Endothelial cell (in vitro differentiated cells): ENCODE data around the gene ZSCAN12. TPM values are rescaled to one million over a fixed set of nuclear protein-coding genes. Genes with fewer than 3 reads are reported as not detected.

Source experiments
- DNase-seq: peaks from one replicate; pipeline ENCODE4 v3.0.0; 2021; ENCODE audit warnings: low spot score
- H3K27ac Mint-ChIP-seq: one replicate; pipeline ENCODE4 v1.8.0; 2021; ENCODE audit warnings: mixed read lengths, inconsistent platforms; ENCODE audit not compliant: unreplicated experiment
- H3K27me3 Mint-ChIP-seq: one replicate; pipeline ENCODE4 v1.8.0; 2021; ENCODE audit warnings: mild to moderate bottlenecking, moderate library complexity, mixed read lengths, inconsistent platforms; ENCODE audit not compliant: unreplicated experiment
- H3K36me3 Mint-ChIP-seq: one replicate; pipeline ENCODE4 v1.8.0; 2021; ENCODE audit warnings: mild to moderate bottlenecking, low read depth, mixed read lengths, inconsistent platforms; ENCODE audit not compliant: unreplicated experiment
- H3K4me1 Mint-ChIP-seq: one replicate; pipeline ENCODE4 v1.8.0; 2021; ENCODE audit warnings: mild to moderate bottlenecking, mixed read lengths, inconsistent platforms; ENCODE audit not compliant: unreplicated experiment
- H3K4me3 Mint-ChIP-seq: one replicate; pipeline ENCODE4 v1.8.0; 2021; ENCODE audit warnings: mild to moderate bottlenecking, mixed read lengths, inconsistent platforms; ENCODE audit not compliant: unreplicated experiment
- H3K9me3 Mint-ChIP-seq: one replicate; pipeline ENCODE4 v1.8.0; 2021; ENCODE audit warnings: mixed read lengths, inconsistent platforms; ENCODE audit not compliant: unreplicated experiment
- CTCF ChIP-seq: fragments of 200-600 bp; sonication (generic); IDR thresholded peaks from one replicate; pipeline ENCODE4 v1.5.0; 2021; ENCODE audit warnings: antibody characterized with exemption; ENCODE audit not compliant: unreplicated experiment
- total RNA-seq: library from RNA; stranded (reverse); fragmentation: NEBNext Ultra II Directional; extraction: Animal tissue kit (Norgen Biotek cat#: 25700); gene quantifications from one replicate; pipeline ENCODE4 v1.2.1, GENCODE V29; 2021; ENCODE audit not compliant: unreplicated experiment

The ZSCAN12 gene
- total RNA-seq, 1 donor from 2014 or later, result 9.5 TPM

DNA sequence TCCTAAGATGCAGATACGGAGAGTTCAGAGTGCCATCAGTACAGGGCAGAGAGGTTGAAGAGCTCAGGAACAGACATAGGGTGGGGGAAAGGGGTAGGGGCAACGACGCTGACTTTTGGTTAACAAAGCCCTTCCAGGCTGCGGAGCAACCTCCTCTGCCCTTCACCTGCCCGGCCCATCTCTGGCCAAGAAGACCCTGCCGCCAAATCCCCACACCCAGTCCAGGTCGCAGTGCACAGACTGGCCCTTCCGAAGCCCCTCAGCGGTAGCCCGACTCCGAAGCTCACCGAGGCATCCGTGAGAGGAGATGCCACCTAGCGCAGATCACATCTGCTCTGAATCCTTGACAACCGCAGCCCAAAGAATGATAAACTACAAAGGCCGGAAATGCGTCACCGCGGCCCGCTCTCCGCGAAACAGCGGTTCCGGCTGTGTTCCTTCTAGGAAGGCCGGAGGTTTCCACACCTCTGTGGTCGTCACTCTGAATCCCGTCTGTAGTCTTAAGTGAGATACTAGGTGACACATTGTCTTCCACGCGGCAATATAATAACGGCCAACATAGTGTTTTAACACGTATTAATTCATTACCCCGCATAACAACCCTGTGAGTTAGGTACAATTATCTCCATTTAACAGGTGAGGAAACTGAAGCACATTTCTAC lies 43.7 kb upstream of the ZSCAN12 start, which contains the start of gene ZSCAN23:
Gene ZSCAN23, minus strand, starts transcription at position 380 of the 662 bp plus-strand sequence. CDS start 7,225 bp downstream, outside the sequence.
- Mint-ChIP-seq H3K27ac (peak within 1 kb of the TSS; percentile 100), H3K27me3 (peaks cover 6% of the 10 kb centered on the region), H3K9me3 (no peaks in the 10 kb centered on the region), H3K4me1 (peaks cover 9% of the 10 kb centered on the region), H3K4me3 (peak within 1 kb of the TSS; percentile 100), H3K36me3 (no peaks in the 10 kb centered on the region)
- DNase-seq, result peak; percentile 79
- TF ChIP-seq CTCF, result no peak

GRCh38 chr6:28442586-28442985 lies 43.0 kb upstream of the ZSCAN12 start:
- no peaks in the 10 kb centered on the region for H3K9me3 Mint-ChIP-seq
- H3K27ac Mint-ChIP-seq, result peak overlapping the region; percentile 100
- TF ChIP-seq CTCF, result no peak

GRCh38 chr6:28436404-28436803 lies 36.9 kb upstream of the ZSCAN12 start:
- no peak overlapping the region for H3K27ac Mint-ChIP-seq
- no peaks in the 10 kb centered on the region for H3K27me3 Mint-ChIP-seq
- no peaks in the 10 kb centered on the region for H3K4me1 Mint-ChIP-seq
- DNase-seq, result no peak
- no peaks in the 10 kb centered on the region for H3K9me3 Mint-ChIP-seq
- no peak for TF ChIP-seq CTCF
- no peak overlapping the region for H3K4me3 Mint-ChIP-seq
- H3K36me3 Mint-ChIP-seq, result peaks cover 3% of the 10 kb centered on the region

More at GRCh38 chr6:28442586-28442985, 43.0 kb upstream of the ZSCAN12 start:
- H3K27me3 Mint-ChIP-seq, result peaks cover 6% of the 10 kb centered on the region
- H3K4me3 Mint-ChIP-seq, result peak overlapping the region; percentile 100
- no peaks in the 10 kb centered on the region for H3K36me3 Mint-ChIP-seq
- peaks cover 9% of the 10 kb centered on the region for H3K4me1 Mint-ChIP-seq
- no peak for DNase-seq

DNA sequence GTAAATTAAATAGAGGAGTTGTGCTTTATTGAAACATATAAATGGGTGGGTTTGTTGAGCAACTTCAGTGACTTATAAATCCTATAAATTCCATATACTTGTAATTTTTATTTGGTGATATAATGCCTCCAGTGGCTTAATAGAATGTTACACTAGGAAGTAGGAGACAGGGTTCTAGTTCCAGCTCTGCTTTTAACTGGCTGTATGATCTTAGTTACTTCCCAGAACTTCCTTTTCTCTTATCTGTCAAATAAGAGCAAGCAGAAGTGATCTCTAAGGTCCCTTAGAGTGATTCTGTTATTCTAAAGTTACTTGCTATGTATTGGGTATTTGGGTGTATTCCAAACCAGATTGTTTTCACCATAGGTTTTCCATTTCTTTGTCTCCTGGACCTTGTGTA lies 33.6 kb upstream of the ZSCAN12 start:
- no peak overlapping the region for H3K4me3 Mint-ChIP-seq
- no peaks in the 10 kb centered on the region for H3K4me1 Mint-ChIP-seq
- peaks cover 9% of the 10 kb centered on the region for H3K36me3 Mint-ChIP-seq
- no peak for DNase-seq
- no peak for TF ChIP-seq CTCF
- H3K27ac Mint-ChIP-seq, result no peak overlapping the region
- H3K9me3 Mint-ChIP-seq, result no peaks in the 10 kb centered on the region
- no peaks in the 10 kb centered on the region for H3K27me3 Mint-ChIP-seq

- no peaks in the 10 kb centered on the region for H3K9me3 Mint-ChIP-seq
- no peaks in the 10 kb centered on the region for H3K4me1 Mint-ChIP-seq
- peaks cover 22% of the 10 kb centered on the region for H3K36me3 Mint-ChIP-seq
- no peak for DNase-seq
- no peak overlapping the region for H3K27ac Mint-ChIP-seq
- peaks cover 2% of the 10 kb centered on the region for H3K27me3 Mint-ChIP-seq
- H3K4me3 Mint-ChIP-seq, result peak overlapping the region; percentile 37
- no peak for TF ChIP-seq CTCF
These were observed 30.2 kb upstream of the ZSCAN12 start for GRCh38 chr6:28429781-28430180.
